ENCODE data around the gene DSE. TPM values are rescaled to one million over a fixed set of nuclear protein-coding genes. Genes with fewer than 3 reads are reported as not detected.
A peak's percentile ranks its signal among the peaks of the same experiment; 100 is the strongest.

DSE gene
- total RNA-seq, 1 experiment from 2014 or later, result 9.8 TPM

DNA sequence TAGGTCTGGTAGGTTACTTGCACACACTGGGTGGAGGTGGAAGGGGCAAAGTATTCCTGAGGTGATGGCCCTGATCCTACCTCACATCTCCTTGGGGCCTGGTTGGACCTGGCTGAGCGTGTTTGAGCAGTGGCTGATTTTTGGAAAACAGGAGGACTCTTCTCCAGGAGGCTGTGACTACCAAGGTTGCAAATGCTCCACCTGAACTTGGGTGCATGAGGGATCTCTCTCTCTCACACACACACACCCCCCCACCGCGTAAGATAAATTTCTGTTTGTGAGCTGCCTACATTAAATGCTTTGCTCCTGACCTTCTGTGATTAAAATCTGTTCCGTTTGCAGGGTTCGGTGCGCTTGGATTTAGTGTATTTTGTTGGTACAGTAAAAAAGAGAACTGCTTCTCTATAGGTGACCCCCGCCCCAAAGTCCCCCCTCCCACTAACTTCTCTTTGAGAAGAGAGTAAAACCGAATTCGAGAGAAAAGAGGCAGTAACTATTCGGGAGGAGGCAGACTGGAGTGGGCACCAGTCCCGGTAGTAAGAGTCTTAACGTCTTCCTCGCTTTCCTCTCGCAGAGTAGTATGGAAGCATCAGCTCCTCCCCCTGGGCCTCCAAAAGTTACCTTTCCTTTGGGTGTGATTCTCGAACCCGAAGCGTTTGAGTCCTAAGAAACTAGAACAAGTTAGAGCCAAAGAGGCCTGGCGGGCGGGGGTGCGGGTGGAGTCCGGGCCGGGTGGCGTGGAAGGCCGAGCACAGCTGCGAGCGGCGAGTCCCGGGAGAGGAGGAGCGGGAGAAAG, 585 bp upstream of the DSE start:
- H3K79me2 ChIP-seq (ENCODE audit: low read length), result peaks cover 21% of the 10 kb centered on the region
- BruUV-seq (replicated peaks), result no TSS peak
- ATAC-seq, result peak; percentile 23
- no peaks in the 10 kb centered on the region for H4K20me1 ChIP-seq (ENCODE audit: low read length)
- H3F3A ChIP-seq (ENCODE audit: low read length, unreplicated experiment), result no peaks in the 10 kb centered on the region
- H2AFZ ChIP-seq (ENCODE audit: low read length), result peak overlapping the region; percentile 78
- TF ChIP-seq EZH2phosphoT487 (IDR thresholded peaks at IDR 0.05; ENCODE audit: borderline replicate concordance, low read length), result no peak
- TF ChIP-seq, protein P1, sequence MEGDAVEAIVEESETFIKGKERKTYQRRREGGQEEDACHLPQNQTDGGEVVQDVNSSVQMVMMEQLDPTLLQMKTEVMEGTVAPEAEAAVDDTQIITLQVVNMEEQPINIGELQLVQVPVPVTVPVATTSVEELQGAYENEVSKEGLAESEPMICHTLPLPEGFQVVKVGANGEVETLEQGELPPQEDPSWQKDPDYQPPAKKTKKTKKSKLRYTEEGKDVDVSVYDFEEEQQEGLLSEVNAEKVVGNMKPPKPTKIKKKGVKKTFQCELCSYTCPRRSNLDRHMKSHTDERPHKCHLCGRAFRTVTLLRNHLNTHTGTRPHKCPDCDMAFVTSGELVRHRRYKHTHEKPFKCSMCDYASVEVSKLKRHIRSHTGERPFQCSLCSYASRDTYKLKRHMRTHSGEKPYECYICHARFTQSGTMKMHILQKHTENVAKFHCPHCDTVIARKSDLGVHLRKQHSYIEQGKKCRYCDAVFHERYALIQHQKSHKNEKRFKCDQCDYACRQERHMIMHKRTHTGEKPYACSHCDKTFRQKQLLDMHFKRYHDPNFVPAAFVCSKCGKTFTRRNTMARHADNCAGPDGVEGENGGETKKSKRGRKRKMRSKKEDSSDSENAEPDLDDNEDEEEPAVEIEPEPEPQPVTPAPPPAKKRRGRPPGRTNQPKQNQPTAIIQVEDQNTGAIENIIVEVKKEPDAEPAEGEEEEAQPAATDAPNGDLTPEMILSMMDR (conservative IDR thresholded peaks at IDR 0.05; ENCODE audit: low read depth, low read length), result no peak
- no peak for TF ChIP-seq EZH2 (IDR thresholded peaks at IDR 0.05; ENCODE audit: low read length, unreplicated experiment)
- DNase-seq, result no peak
- ChIA-PET CTCF (no interaction called here), POLR2A (ENCODE audit: unreplicated experiment) (no interaction called here)
- no peaks in the 10 kb centered on the region for H3K27me3 ChIP-seq (ENCODE audit: low read length)
- H3K27ac ChIP-seq (ENCODE audit: low read length), result no peak overlapping the region
- H3K9me3 ChIP-seq (ENCODE audit: low read length), result no peaks in the 10 kb centered on the region
- H3K9ac ChIP-seq (ENCODE audit: low read length), result no peak overlapping the region
- H3K36me3 ChIP-seq (ENCODE audit: low read depth, low read length), result no peaks in the 10 kb centered on the region
- peak overlapping the region; percentile 84 for H3K4me3 ChIP-seq (ENCODE audit: low read length)
- no peaks in the 10 kb centered on the region for H3K9me2 ChIP-seq (replicated peaks; ENCODE audit: low read length)
- peak overlapping the region; percentile 83 for H3K4me2 ChIP-seq (ENCODE audit: low read length)
- intact Hi-C loops (cut with micrococcal nuclease), result no loop called here
- no peaks in the 10 kb centered on the region for H3K4me1 ChIP-seq (ENCODE audit: insufficient read depth, low read length)

GRCh38 chr6:116371120-116371917, 572 bp downstream of the DSE start:
- ATAC-seq (peak; percentile 86), DNase-seq (peak; percentile 82)
- POLR2A ChIA-PET (ENCODE audit: unreplicated experiment), result interaction anchor here (0.5 to 0.7 kb wide), 2 partner anchors 10 to 75 kb away, joined by 3 to 4 read pairs; no protein-coding TSS in a partner anchor
- Histone ChIP-seq H2AFZ (ENCODE audit: low read length) (peak overlapping the region; percentile 78), H3K27me3 (ENCODE audit: low read length) (no peaks in the 10 kb centered on the region), H3K4me2 (ENCODE audit: low read length) (peak overlapping the region; percentile 83), H3K9me3 (ENCODE audit: low read length) (no peaks in the 10 kb centered on the region), H3F3A (ENCODE audit: low read length, unreplicated experiment) (no peaks in the 10 kb centered on the region), H3K27ac (ENCODE audit: low read length) (peak overlapping the region; percentile 53), H3K9ac (ENCODE audit: low read length) (peak overlapping the region; percentile 64), H3K4me1 (ENCODE audit: insufficient read depth, low read length) (no peaks in the 10 kb centered on the region), H3K9me2 (replicated peaks; ENCODE audit: low read length) (no peaks in the 10 kb centered on the region), H3K36me3 (ENCODE audit: low read depth, low read length) (no peaks in the 10 kb centered on the region), H3K4me3 (ENCODE audit: low read length) (peak overlapping the region; percentile 84), H4K20me1 (ENCODE audit: low read length) (no peaks in the 10 kb centered on the region), H3K79me2 (ENCODE audit: low read length) (peaks cover 21% of the 10 kb centered on the region)
- intact Hi-C loops (cut with micrococcal nuclease), result no loop called here
- TF ChIP-seq EZH2 (IDR thresholded peaks at IDR 0.05; ENCODE audit: low read length, unreplicated experiment), result no peak
- TF ChIP-seq, protein P1 (conservative IDR thresholded peaks at IDR 0.05; ENCODE audit: low read depth, low read length), result no peak
- TF ChIP-seq EZH2phosphoT487 (IDR thresholded peaks at IDR 0.05; ENCODE audit: borderline replicate concordance, low read length), result no peak
- CTCF ChIA-PET, result interaction anchor here (0.5 to 1.4 kb wide), 2 partner anchors 103 to 511 kb away, joined by 4 to 6 read pairs; no protein-coding TSS in a partner anchor
- no TSS peak for BruUV-seq (replicated peaks)

Measured in PC-3 (cell line).